GM12875 (cell line): ENCODE results near the gene TRAF6.

ENCODE experiments used
- H3K4me3 ChIP-seq: one replicate; pipeline ENCODE4 v1.5.1; 2011; ENCODE audit warnings: low read depth, low read length, control low read depth
- TF ChIP-seq, protein P1 (sequence below): IDR thresholded peaks from 2 replicates; pipeline ENCODE4 v1.5.1; 2011; ENCODE audit warnings: low read depth, mild to moderate bottlenecking, control low read depth, inconsistent platforms, low read length, moderate library complexity, borderline replicate concordance; ENCODE audit not compliant: insufficient read depth

Gene TRAF6

GRCh38 chr11:36467012-36467411 is 43.1 kb downstream of the TRAF6 start:
- TF ChIP-seq, protein P1, sequence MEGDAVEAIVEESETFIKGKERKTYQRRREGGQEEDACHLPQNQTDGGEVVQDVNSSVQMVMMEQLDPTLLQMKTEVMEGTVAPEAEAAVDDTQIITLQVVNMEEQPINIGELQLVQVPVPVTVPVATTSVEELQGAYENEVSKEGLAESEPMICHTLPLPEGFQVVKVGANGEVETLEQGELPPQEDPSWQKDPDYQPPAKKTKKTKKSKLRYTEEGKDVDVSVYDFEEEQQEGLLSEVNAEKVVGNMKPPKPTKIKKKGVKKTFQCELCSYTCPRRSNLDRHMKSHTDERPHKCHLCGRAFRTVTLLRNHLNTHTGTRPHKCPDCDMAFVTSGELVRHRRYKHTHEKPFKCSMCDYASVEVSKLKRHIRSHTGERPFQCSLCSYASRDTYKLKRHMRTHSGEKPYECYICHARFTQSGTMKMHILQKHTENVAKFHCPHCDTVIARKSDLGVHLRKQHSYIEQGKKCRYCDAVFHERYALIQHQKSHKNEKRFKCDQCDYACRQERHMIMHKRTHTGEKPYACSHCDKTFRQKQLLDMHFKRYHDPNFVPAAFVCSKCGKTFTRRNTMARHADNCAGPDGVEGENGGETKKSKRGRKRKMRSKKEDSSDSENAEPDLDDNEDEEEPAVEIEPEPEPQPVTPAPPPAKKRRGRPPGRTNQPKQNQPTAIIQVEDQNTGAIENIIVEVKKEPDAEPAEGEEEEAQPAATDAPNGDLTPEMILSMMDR, result no peak

DNA sequence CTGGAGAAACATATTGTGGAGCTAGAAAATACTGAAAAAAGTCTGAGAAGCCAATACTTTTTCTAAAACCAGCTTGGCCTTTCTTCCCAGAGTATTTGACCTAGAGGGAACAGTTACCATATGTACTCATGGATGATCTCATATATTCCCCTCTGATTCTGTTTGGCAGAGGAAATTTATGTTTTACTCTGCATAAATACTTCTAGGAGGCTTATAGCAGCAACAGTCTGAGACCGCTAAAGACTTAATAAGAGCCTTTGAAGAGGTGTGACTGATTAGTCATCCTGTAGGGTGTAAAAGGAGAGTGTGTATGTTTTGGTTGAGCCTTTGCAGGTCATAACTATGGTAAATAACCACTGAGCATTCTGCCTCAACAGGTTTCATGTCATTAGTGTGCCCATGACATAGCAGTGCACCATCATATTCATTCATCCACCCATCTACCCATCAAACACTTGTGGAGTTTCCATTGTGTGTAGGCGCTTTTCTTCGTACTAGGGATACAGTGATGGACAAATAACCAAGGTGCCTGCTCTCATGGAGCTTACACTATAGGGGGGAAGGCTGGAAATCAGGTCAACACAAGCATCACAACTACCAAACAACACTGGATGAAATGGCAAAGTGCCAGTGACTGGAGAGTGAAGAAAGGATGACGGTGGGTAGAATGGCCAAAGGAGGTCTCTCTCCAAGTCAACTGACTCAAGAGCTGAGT is 44.5 kb downstream of the TRAF6 start:
- TF ChIP-seq, protein P1, result no peak
- no peak overlapping the region for H3K4me3 ChIP-seq

More at GRCh38 chr11:36467012-36467411, 43.1 kb downstream of the TRAF6 start:
- H3K4me3 ChIP-seq, result no peak overlapping the region

GRCh38 chr11:36464720-36465119 is 45.4 kb downstream of the TRAF6 start:
- no peak overlapping the region for H3K4me3 ChIP-seq
- TF ChIP-seq, protein P1, result no peak

GRCh38 chr11:36463781-36464180 is 46.3 kb downstream of the TRAF6 start:
- TF ChIP-seq, protein P1, result no peak
- no peak overlapping the region for H3K4me3 ChIP-seq

GRCh38 chr11:36462321-36462720 is 47.8 kb downstream of the TRAF6 start:
- TF ChIP-seq, protein P1, result no peak
- no peak overlapping the region for H3K4me3 ChIP-seq

DNA sequence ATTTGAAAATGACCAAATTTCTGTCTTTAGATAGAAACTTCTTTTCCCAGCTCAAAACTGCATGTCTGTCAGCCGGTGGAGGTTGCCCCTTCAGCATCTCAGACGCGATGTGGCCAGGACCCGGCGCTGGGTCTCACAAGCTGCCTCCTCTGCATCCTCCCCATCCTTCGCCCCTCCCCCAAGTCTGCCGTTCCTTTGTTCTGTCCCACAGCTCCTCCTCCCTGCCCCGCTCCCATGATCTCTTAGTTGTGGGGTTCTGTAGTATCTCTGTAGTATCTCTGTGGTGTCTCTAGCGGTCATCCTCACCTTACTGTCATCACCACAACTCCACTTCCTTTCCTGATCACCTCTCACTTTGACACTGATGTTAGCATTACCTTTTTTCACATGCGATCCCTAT is 49.9 kb downstream of the TRAF6 start:
- H3K4me3 ChIP-seq, result no peak overlapping the region
- TF ChIP-seq, protein P1, result no peak

GRCh38 chr11:36459046-36459445 is 51.0 kb downstream of the TRAF6 start:
- TF ChIP-seq, protein P1, result no peak
- H3K4me3 ChIP-seq, result no peak overlapping the region
